Posterior vena cava (tissue), 2 donors: ENCODE data around the gene COL9A3. TPM values are rescaled to one million over a fixed set of nuclear protein-coding genes. Genes with fewer than 3 reads are reported as not detected.

ENCODE experiments used
- DNase-seq: peaks from one replicate; pipeline ENCODE4 v3.0.0-alpha.2; 2020; ENCODE audit warnings: low spot score
- intact Hi-C, 2 donors: fragments of 100-400 bp; cut with DNase I; formaldehyde crosslinking; loops; one replicate each; pipeline versions ENCODE4 v1.14.1 to v1.14.2; 2022 to 2023
- total RNA-seq, 2 donors: library from RNA; stranded (reverse); fragmentation: NEBNext Ultra II Directional; extraction: Animal tissue kit (Norgen Biotek cat#: 25700); gene quantifications; one replicate each; pipeline ENCODE4 v1.2.1, GENCODE V29; 2021
- donor health status: DM: yes; HTN: yes; CAD: no.
- donor health status: DM: yes; HTN: yes; CAD: no.

COL9A3 gene
- total RNA-seq, 2 donors from 2014 or later, result 1.0 to 1.9 TPM

- intact Hi-C loops, result loop anchor here in 1 of 2 donors (10.0 kb wide), 2 partner anchors 102 to 272 kb away; no protein-coding TSS in a partner anchor
- no peak for DNase-seq
Observed at GRCh38 chr20:62776692-62777527, 39.9 kb upstream of the COL9A3 start.

- no peak for DNase-seq
- intact Hi-C loops, result loop anchor here in 1 of 2 donors (10.0 kb wide), 2 partner anchors 103 to 273 kb away; no protein-coding TSS in a partner anchor
Observed at GRCh38 chr20:62777528-62777830, 39.4 kb upstream of the COL9A3 start.

GRCh38 chr20:62778058-62778457, 38.8 kb upstream of the COL9A3 start:
- intact Hi-C loops, result loop anchor here in 1 of 2 donors (10.0 kb wide), 2 partner anchors 103 to 273 kb away; no protein-coding TSS in a partner anchor
- no peak for DNase-seq

- no peak for DNase-seq
- intact Hi-C loops, result loop anchor here in 1 of 2 donors (10.0 kb wide), 2 partner anchors 104 to 274 kb away; no protein-coding TSS in a partner anchor
Observed at GRCh38 chr20:62778601-62779416, 38.0 kb upstream of the COL9A3 start.

GRCh38 chr20:62779417-62779685, 37.5 kb upstream of the COL9A3 start:
- DNase-seq, result no peak
- intact Hi-C loops, result loop anchor here in 1 of 2 donors (10.0 kb wide), 2 partner anchors 105 to 275 kb away; no protein-coding TSS in a partner anchor

- no peak for DNase-seq
- intact Hi-C loops, result no loop called here
Observed at GRCh38 chr20:62780204-62780603, 36.6 kb upstream of the COL9A3 start.

- DNase-seq, result no peak
- intact Hi-C loops, result no loop called here
Observed at GRCh38 chr20:62780696-62781095, 36.2 kb upstream of the COL9A3 start.

GRCh38 chr20:62782149-62782892, 34.5 kb upstream of the COL9A3 start:
- intact Hi-C loops, result no loop called here
- no peak for DNase-seq

- intact Hi-C loops, result no loop called here
Observed at GRCh38 chr20:62782893-62783278, 34.0 kb upstream of the COL9A3 start.

GRCh38 chr20:62784497-62784896, 32.4 kb upstream of the COL9A3 start:
- intact Hi-C loops, result no loop called here
- DNase-seq, result no peak

More at GRCh38 chr20:62782893-62783278, 34.0 kb upstream of the COL9A3 start:
- DNase-seq, result no peak

GRCh38 chr20:62785393-62785792, 31.5 kb upstream of the COL9A3 start:
- intact Hi-C loops, result no loop called here
- no peak for DNase-seq

- no peak for DNase-seq
- intact Hi-C loops, result no loop called here
Observed at GRCh38 chr20:62786157-62786556, 30.7 kb upstream of the COL9A3 start.

- intact Hi-C loops, result no loop called here
Observed at GRCh38 chr20:62787321-62787720, 29.5 kb upstream of the COL9A3 start.

GRCh38 chr20:62787866-62788265, 29.0 kb upstream of the COL9A3 start:
- intact Hi-C loops, result no loop called here
- no peak for DNase-seq

More at GRCh38 chr20:62787321-62787720, 29.5 kb upstream of the COL9A3 start:
- DNase-seq, result no peak

- intact Hi-C loops, result no loop called here
- no peak for DNase-seq
Observed at GRCh38 chr20:62788607-62789006, 28.2 kb upstream of the COL9A3 start.

GRCh38 chr20:62790075-62790474, 26.8 kb upstream of the COL9A3 start:
- intact Hi-C loops, result loop anchor here (5.0 to 10.0 kb wide), 3 partner anchors 123 to 385 kb away; partner anchors contain the start of gene CABLES2 (in 1 of the 2)
- DNase-seq, result no peak

- peak; percentile 92 for DNase-seq
- intact Hi-C loops, result loop anchor here (5.0 to 10.0 kb wide), 3 partner anchors 124 to 387 kb away; partner anchors contain the start of gene CABLES2 (in 1 of the 2)
Observed at GRCh38 chr20:62791301-62792181, 25.3 kb upstream of the COL9A3 start.

GRCh38 chr20:62792182-62792939, 24.5 kb upstream of the COL9A3 start:
- intact Hi-C loops, result loop anchor here (5.0 to 10.0 kb wide), 3 partner anchors 125 to 388 kb away; partner anchors contain the start of gene CABLES2 (in 1 of the 2)

More at GRCh38 chr20:62792182-62792939, 24.5 kb upstream of the COL9A3 start:
- DNase-seq, result no peak
